Left cardiac atrium (tissue), 4 donors: ENCODE results near the gene TANC2. TPM values are rescaled to one million over a fixed set of nuclear protein-coding genes. Genes with fewer than 3 reads are reported as not detected.
"Not testable (repeated sequence)": the region's sequence is repeated elsewhere in the genome, so short reads cannot be mapped to it uniquely, and the experiment has no call there.

Experiments used
- ATAC-seq, 2 donors: fragments of 200-7000 bp; cut with Tn5 transposase; one replicate each; pipeline ENCODE4 v1.9.1; 2020; ENCODE audit warnings: mild to moderate bottlenecking in 2 of 2, moderate library complexity in 2 of 2
- DNase-seq: peaks from one replicate; pipeline ENCODE4 v3.0.0-alpha.2; 2020
- intact Hi-C, 2 donors: fragments of 100-400 bp; cut with DNase I; formaldehyde crosslinking; loops; one replicate each; pipeline versions ENCODE4 v1.14.1 to v1.15.1; 2022 to 2023
- total RNA-seq, 2 donors: library from RNA; stranded (reverse); fragmentation: NEBNext Ultra II Directional; extraction: Animal tissue kit (Norgen Biotek cat#: 25700); gene quantifications; one replicate each; pipeline ENCODE4 v1.2.1, GENCODE V29; 2021
- donor health status: DM: no; HTN: yes; CAD: no.
- donor health status: DM: no; HTN: yes; CAD: no; lungs with severe emphysema.
- donor health status: DM: yes; HTN: yes; CAD: no.
- donor health status: Dilated cardiomyopathy.

Gene TANC2
- total RNA-seq, 2 donors from 2014 or later, result 9.9 to 14.1 TPM

GRCh38 chr17:62950067-62950466, 16.0 kb upstream of the TANC2 start:
- DNase-seq (peak; percentile 76), ATAC-seq (peak; percentile 87 to 97)
- intact Hi-C loops, result no loop called here

GRCh38 chr17:62955841-62956352, 10.1 kb upstream of the TANC2 start:
- intact Hi-C loops, result no loop called here
- DNase-seq, result no peak
- ATAC-seq, result no peak

GRCh38 chr17:62963296-62963695, 2.7 kb upstream of the TANC2 start:
- no peak for ATAC-seq
- intact Hi-C loops, result no loop called here
- DNase-seq, result no peak

GRCh38 chr17:62964506-62964905, 1.5 kb upstream of the TANC2 start:
- ATAC-seq (no peak), DNase-seq (no peak)
- intact Hi-C loops, result no loop called here

- ATAC-seq (no peak), DNase-seq (no peak)
- intact Hi-C loops, result no loop called here
These were observed 805 bp upstream of the TANC2 start for GRCh38 chr17:62965174-62965685.

- DNase-seq (peak; percentile 73), ATAC-seq (peak in 1 of 2 donors; percentile 65)
- intact Hi-C loops, result loop anchor here in 1 of 2 donors (2.0 kb wide), 1 partner anchor 262 kb away; no protein-coding TSS in a partner anchor
These were observed 580 bp downstream of the TANC2 start for GRCh38 chr17:62966426-62967204.

GRCh38 chr17:62967205-62967529, 1.1 kb downstream of the TANC2 start:
- intact Hi-C loops, result loop anchor here in 1 of 2 donors (2.0 kb wide), 1 partner anchor 262 kb away; no protein-coding TSS in a partner anchor
- DNase-seq (no peak), ATAC-seq (no peak)

GRCh38 chr17:62968445-62968923, 2.4 kb downstream of the TANC2 start:
- DNase-seq (no peak), ATAC-seq (peak; percentile 33 to 46)
- intact Hi-C loops, result loop anchor here in 1 of 2 donors (2.0 kb wide), 1 partner anchor 264 kb away; no protein-coding TSS in a partner anchor

- no peak for ATAC-seq
- intact Hi-C loops, result loop anchor here in 1 of 2 donors (10.0 kb wide), 1 partner anchor 56 kb away; no protein-coding TSS in a partner anchor
- no peak for DNase-seq
These were observed 4.6 kb downstream of the TANC2 start for GRCh38 chr17:62970610-62971009.

- intact Hi-C loops, result loop anchor here in 1 of 2 donors (10.0 kb wide), 1 partner anchor 57 kb away; no protein-coding TSS in a partner anchor
- no peak for ATAC-seq
- no peak for DNase-seq
These were observed 5.8 kb downstream of the TANC2 start for GRCh38 chr17:62971853-62972252.

GRCh38 chr17:62974788-62975187, 8.8 kb downstream of the TANC2 start:
- ATAC-seq (no peak), DNase-seq (no peak)
- intact Hi-C loops, result loop anchor here in 1 of 2 donors (10.0 kb wide), 1 partner anchor 60 kb away; no protein-coding TSS in a partner anchor

GRCh38 chr17:62975206-62975605, 9.2 kb downstream of the TANC2 start:
- DNase-seq (no peak), ATAC-seq (no peak)
- intact Hi-C loops, result loop anchor here in 1 of 2 donors (10.0 kb wide), 1 partner anchor 60 kb away; no protein-coding TSS in a partner anchor

GRCh38 chr17:62976643-62977231, 10.7 kb downstream of the TANC2 start:
- intact Hi-C loops, result loop anchor here in 1 of 2 donors (10.0 kb wide), 1 partner anchor 62 kb away; no protein-coding TSS in a partner anchor
- not testable (repeated sequence) for ATAC-seq

GRCh38 chr17:62980842-62981241, 14.8 kb downstream of the TANC2 start:
- no peak for DNase-seq

More at GRCh38 chr17:62976643-62977231, 10.7 kb downstream of the TANC2 start:
- not testable (repeated sequence) for DNase-seq

GRCh38 chr17:62981933-62982332, 15.9 kb downstream of the TANC2 start:
- intact Hi-C loops, result no loop called here
- ATAC-seq, result no peak
- DNase-seq, result no peak

More at GRCh38 chr17:62980842-62981241, 14.8 kb downstream of the TANC2 start:
- intact Hi-C loops, result no loop called here
- ATAC-seq, result no peak

- no peak for ATAC-seq
- intact Hi-C loops, result no loop called here
- no peak for DNase-seq
These were observed 18.8 kb downstream of the TANC2 start for GRCh38 chr17:62984801-62985200.

GRCh38 chr17:62986549-62986948, 20.5 kb downstream of the TANC2 start:
- ATAC-seq, result no peak
- intact Hi-C loops, result no loop called here
- DNase-seq, result no peak

GRCh38 chr17:62987136-62987535, 21.1 kb downstream of the TANC2 start:
- intact Hi-C loops, result no loop called here
- ATAC-seq, result no peak

GRCh38 chr17:62989501-62989900, 23.5 kb downstream of the TANC2 start:
- DNase-seq (no peak), ATAC-seq (no peak)
- intact Hi-C loops, result no loop called here

More at GRCh38 chr17:62987136-62987535, 21.1 kb downstream of the TANC2 start:
- DNase-seq, result no peak
